ENCODE data around the gene ABCA13.

- TF ChIP-seq, protein P1, sequence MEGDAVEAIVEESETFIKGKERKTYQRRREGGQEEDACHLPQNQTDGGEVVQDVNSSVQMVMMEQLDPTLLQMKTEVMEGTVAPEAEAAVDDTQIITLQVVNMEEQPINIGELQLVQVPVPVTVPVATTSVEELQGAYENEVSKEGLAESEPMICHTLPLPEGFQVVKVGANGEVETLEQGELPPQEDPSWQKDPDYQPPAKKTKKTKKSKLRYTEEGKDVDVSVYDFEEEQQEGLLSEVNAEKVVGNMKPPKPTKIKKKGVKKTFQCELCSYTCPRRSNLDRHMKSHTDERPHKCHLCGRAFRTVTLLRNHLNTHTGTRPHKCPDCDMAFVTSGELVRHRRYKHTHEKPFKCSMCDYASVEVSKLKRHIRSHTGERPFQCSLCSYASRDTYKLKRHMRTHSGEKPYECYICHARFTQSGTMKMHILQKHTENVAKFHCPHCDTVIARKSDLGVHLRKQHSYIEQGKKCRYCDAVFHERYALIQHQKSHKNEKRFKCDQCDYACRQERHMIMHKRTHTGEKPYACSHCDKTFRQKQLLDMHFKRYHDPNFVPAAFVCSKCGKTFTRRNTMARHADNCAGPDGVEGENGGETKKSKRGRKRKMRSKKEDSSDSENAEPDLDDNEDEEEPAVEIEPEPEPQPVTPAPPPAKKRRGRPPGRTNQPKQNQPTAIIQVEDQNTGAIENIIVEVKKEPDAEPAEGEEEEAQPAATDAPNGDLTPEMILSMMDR (IDR thresholded peaks at IDR 0.05), result no peak
- no peak for TF ChIP-seq POLR2A (IDR thresholded peaks at IDR 0.05)
Observed at GRCh38 chr7:48141521-48141920, 29.7 kb upstream of the ABCA13 start.

All from right lobe of liver (tissue), 4 donors.